Metanephros (tissue), 1 donor: ENCODE data around the gene KRT72. TPM values are rescaled to one million over a fixed set of nuclear protein-coding genes. Genes with fewer than 3 reads are reported as not detected.

Source experiments
- total RNA-seq: library from RNA; depleted of rRNA; stranded (reverse); fragments of >200 nt; gene quantifications from one replicate; pipeline ENCODE4 v1.2.3, GENCODE V29; 2014

The KRT72 gene
- total RNA-seq: not detected

GRCh38 chr12:52600941-52601481, at the start of gene KRT72:
TSS of gene KRT72 (minus strand) at chr12:52601463. CDS start at chr12:52601452, 11 bp downstream.

GRCh38 chr12:52618216-52618615, 17.0 kb upstream of the KRT72 start, which contains the start of gene KRT73:
TSS of gene KRT73 (minus strand) at chr12:52618559. CDS start at chr12:52618524, 35 bp downstream.

GRCh38 chr12:52573743-52574142, 27.5 kb downstream of the KRT72 start, which contains the start of gene KRT74:
TSS of gene KRT74 (minus strand) at chr12:52573843. CDS start at chr12:52573777, 66 bp downstream.

GRCh38 chr12:52552681-52553195, 48.5 kb downstream of the KRT72 start, which contains the start of gene KRT71:
TSS of gene KRT71 (minus strand) at chr12:52553145. CDS start at chr12:52553077, 68 bp downstream.

Other genes starting within 250 kb of the KRT72 start
- not detected for gene KRT85, start 234.0 kb downstream of the KRT72 start, total RNA-seq
- gene KRT84, start 215.8 kb downstream of the KRT72 start, total RNA-seq: not detected
- gene KRT82, start 195.1 kb downstream of the KRT72 start, total RNA-seq: not detected
- gene KRT75, start 167.1 kb downstream of the KRT72 start, total RNA-seq: not detected
- not detected for gene KRT6B, start 149.3 kb downstream of the KRT72 start, total RNA-seq
- gene KRT6C, start 127.7 kb downstream of the KRT72 start, total RNA-seq: not detected
- gene KRT6A, start 108.2 kb downstream of the KRT72 start, total RNA-seq: not detected
- gene KRT5, start 81.1 kb downstream of the KRT72 start, total RNA-seq: 2.6 TPM
- 0.29 TPM for gene KRT71, start 48.3 kb downstream of the KRT72 start, total RNA-seq
- not detected for gene KRT74, start 27.6 kb downstream of the KRT72 start, total RNA-seq
- not detected for gene KRT73, start 17.1 kb upstream of the KRT72 start, total RNA-seq
- not detected for gene KRT2, start 50.7 kb upstream of the KRT72 start, total RNA-seq
- gene KRT1, start 78.9 kb upstream of the KRT72 start, total RNA-seq: 2.2 TPM
- not detected for gene KRT77, start 102.1 kb upstream of the KRT72 start, total RNA-seq
- gene KRT76, start 175.9 kb upstream of the KRT72 start, total RNA-seq: not detected
- gene KRT3, start 194.7 kb upstream of the KRT72 start, total RNA-seq: not detected
- gene KRT4, start 212.7 kb upstream of the KRT72 start, total RNA-seq: 0.29 TPM
- not detected for gene KRT79, start 232.8 kb upstream of the KRT72 start, total RNA-seq
- gene KRT78, start 247.5 kb upstream of the KRT72 start, total RNA-seq: not detected